Endothelial cell of umbilical vein (primary cell): Measurements from ENCODE around the gene MRC2. TPM values are rescaled to one million over a fixed set of nuclear protein-coding genes. Genes with fewer than 3 reads are reported as not detected.

Experiments used
- BruUV-seq: library from RNA; stranded (reverse); fragments of 400-500 nt; replicated peaks from 2 replicates; lab custom pipeline; 2021; lab: Mats Ljungman, UMichigan
- CTCF ChIA-PET: fragments of 300-600, 350-600 bp; sonication (Branson Sonifier 250); formaldehyde crosslinking; loops from one replicate; lab custom pipeline; 2021; ENCODE audit warnings: antibody characterized with exemption, inconsistent platforms; lab: Charles Lee
- POLR2A ChIA-PET: fragments of 300-600, 350-600 bp; sonication (Branson Sonifier 250); formaldehyde crosslinking; loops from one replicate; lab custom pipeline; 2021; ENCODE audit warnings: antibody characterized with exemption, inconsistent platforms; lab: Charles Lee
- DNase-seq: peaks from one replicate; pipeline ENCODE4 v3.0.0-alpha.2; 2011; ENCODE audit warnings: low read depth, low spot score
- FAIRE-seq: peaks from 2 replicates; lab custom pipeline; 2011; peaks lifted over from hg19 to GRCh38; lab: Jason Lieb, UNC
- H2AFZ ChIP-seq: 2 replicates; pipeline ENCODE4 v1.6.0; 2012; ENCODE audit warnings: low read depth, low read length, control low read depth, inconsistent platforms
- H3K27ac ChIP-seq: 2 replicates; pipeline ENCODE4 v1.5.1; 2011; ENCODE audit warnings: low read depth, mild to moderate bottlenecking, control low read depth, low read length, moderate library complexity; ENCODE audit not compliant: insufficient read depth
- H3K27me3 ChIP-seq, 2 experiments: 2 replicates each; pipeline versions ENCODE4 v1.6.0 to v1.6.1; 2011; ENCODE audit warnings: low read length in 2 of 2, mixed read lengths in 1 of 2; ENCODE audit not compliant: control insufficient read depth in 2 of 2, insufficient read depth in 2 of 2
- H3K36me3 ChIP-seq, 2 experiments: 2 replicates in 1 of 2; 3 replicates in 1 of 2; pipeline ENCODE4 v1.5.1; 2011; ENCODE audit warnings: low read length in 2 of 2, mild to moderate bottlenecking in 1 of 2, moderate library complexity in 1 of 2; ENCODE audit not compliant: control insufficient read depth in 2 of 2, insufficient read depth in 2 of 2; ENCODE audit errors: extremely low read depth in 1 of 2
- H3K4me1 ChIP-seq: 3 replicates; pipeline ENCODE4 v1.5.1; 2011; ENCODE audit warnings: mild to moderate bottlenecking, low read length; ENCODE audit not compliant: control insufficient read depth, insufficient read depth; ENCODE audit errors: extremely low read depth
- H3K4me2 ChIP-seq: 2 replicates; pipeline ENCODE4 v1.6.1; 2011; ENCODE audit warnings: low read length, control low read depth, mixed read lengths; ENCODE audit not compliant: insufficient read depth
- H3K4me3 ChIP-seq, 3 experiments: fragments of 200-600 bp in 1 of 3; sonication (generic), shearing (Covaris generic) in 1 of 3; replicated peaks in 1 of 3; 2 replicates each; pipeline ENCODE4 v1.5.1; 2011 to 2016; ENCODE audit warnings: control low read depth in 3 of 3, low read length in 3 of 3, mild to moderate bottlenecking in 2 of 3, inconsistent platforms in 1 of 3, low read depth in 1 of 3, moderate library complexity in 1 of 3; ENCODE audit not compliant: insufficient read depth in 1 of 3
- H3K79me2 ChIP-seq: 2 replicates; pipeline ENCODE4 v1.6.0; 2012; ENCODE audit warnings: low read length, inconsistent platforms; ENCODE audit not compliant: control insufficient read depth, insufficient read depth
- H3K9ac ChIP-seq: replicated peaks from 2 replicates; pipeline ENCODE3; 2011; ENCODE audit warnings: low read length, control low read depth; ENCODE audit not compliant: insufficient read depth; ENCODE audit errors: extremely low read depth
- H3K9me1 ChIP-seq: replicated peaks from 3 replicates; pipeline ENCODE4 v1.6.0; 2011; ENCODE audit warnings: mild to moderate bottlenecking, low read length; ENCODE audit not compliant: control insufficient read depth, insufficient read depth; ENCODE audit errors: extremely low read depth
- H3K9me3 ChIP-seq: replicated peaks from 2 replicates; pipeline ENCODE4 v1.5.1; 2012; ENCODE audit warnings: low read length, inconsistent platforms; ENCODE audit not compliant: control insufficient read depth, insufficient read depth
- H4K20me1 ChIP-seq: replicated peaks from 2 replicates; pipeline ENCODE3; 2011; ENCODE audit warnings: mild to moderate bottlenecking, low read length; ENCODE audit not compliant: control insufficient read depth, insufficient read depth; ENCODE audit errors: extremely low read depth
- EZH2 ChIP-seq: IDR thresholded peaks from 2 replicates; pipeline ENCODE4 v1.6.1; 2012; ENCODE audit warnings: borderline replicate concordance, low read depth, mild to moderate bottlenecking, moderate library complexity, low read length, inconsistent platforms; ENCODE audit not compliant: severe bottlenecking
- FOS ChIP-seq: IDR thresholded peaks from 2 replicates; pipeline ENCODE4 v1.6.1; 2011; ENCODE audit warnings: mild to moderate bottlenecking, low read length, moderate library complexity, borderline replicate concordance; ENCODE audit not compliant: insufficient read depth
- GATA2 ChIP-seq: IDR thresholded peaks from 2 replicates; pipeline ENCODE4 v1.7.0; 2011; ENCODE audit warnings: low read depth, mild to moderate bottlenecking, moderate library complexity, mixed read lengths, low read length; ENCODE audit not compliant: insufficient read length, insufficient read depth
- JUN ChIP-seq: IDR thresholded peaks from 2 replicates; pipeline ENCODE4 v1.6.1; 2011; ENCODE audit warnings: borderline replicate concordance, low read depth; ENCODE audit not compliant: insufficient read length, insufficient read depth
- MYC ChIP-seq: IDR thresholded peaks from one replicate; pipeline ENCODE4 v1.6.1; 2011; ENCODE audit warnings: mild to moderate bottlenecking, low read depth, low read length
- POLR2A ChIP-seq: IDR thresholded peaks from 2 replicates; pipeline ENCODE4 v1.6.1; 2012; ENCODE audit warnings: low read depth, mild to moderate bottlenecking, control low read depth, low read length
- POLR2AphosphoS5 ChIP-seq: IDR thresholded peaks from 2 replicates; pipeline ENCODE4 v1.6.1; 2012; ENCODE audit warnings: low read depth, mild to moderate bottlenecking, control low read depth, low read length, moderate library complexity; ENCODE audit not compliant: insufficient read depth
- dilution Hi-C: fragments of 300-500 bp; cut with MboI; formaldehyde crosslinking; loops from one replicate; pipeline ENCODE4 v1.15.0; 2019; ENCODE audit warnings: low sequenced_read_pairs; ENCODE audit not compliant: extremely low pct_ligation_motif_present
- intact Hi-C: fragments of 100-400 bp; cut with micrococcal nuclease; formaldehyde crosslinking; loops from one replicate; pipeline ENCODE4 v1.10.0; 2022
- polyA plus RNA-seq, 4 experiments: library from polyadenylated mRNA; depleted of rRNA in 3 of 4; stranded (reverse) in 3 of 4; unstranded in 1 of 4; fragments of >200 nt; gene quantifications; 2 replicates each; pipeline versions ENCODE4 v1.2.1 to v1.2.3, GENCODE V29; 2011 to 2012; ENCODE audit warnings: missing spikeins in 1 of 4
- total RNA-seq: library from RNA; stranded (reverse); gene quantifications from 2 replicates; pipeline ENCODE4 v1.2.3, GENCODE V29; 2021
- TF ChIP-seq, protein P1 (sequence below): IDR thresholded peaks from 2 replicates; pipeline ENCODE4 v1.6.1; 2011; ENCODE audit not compliant: insufficient read depth, insufficient read length
- TF ChIP-seq, protein P2 (sequence below), 2 donors: IDR thresholded peaks; 1 replicate in 1 of 2; 2 replicates in 1 of 2; pipeline ENCODE4 v1.5.1; 2011; ENCODE audit warnings: low read length in 2 of 2, mild to moderate bottlenecking in 2 of 2, moderate library complexity in 2 of 2, control low read depth in 1 of 2, inconsistent platforms in 1 of 2, low read depth in 1 of 2; ENCODE audit not compliant: insufficient read depth in 1 of 2; ENCODE audit errors: extremely low read depth in 1 of 2

Gene MRC2
- total and polyA plus RNA-seq, 2 donors (not counting 3 experiments of a cell fraction or from before 2014, with no cell fraction given): 30.6 to 52.7 TPM

DNA sequence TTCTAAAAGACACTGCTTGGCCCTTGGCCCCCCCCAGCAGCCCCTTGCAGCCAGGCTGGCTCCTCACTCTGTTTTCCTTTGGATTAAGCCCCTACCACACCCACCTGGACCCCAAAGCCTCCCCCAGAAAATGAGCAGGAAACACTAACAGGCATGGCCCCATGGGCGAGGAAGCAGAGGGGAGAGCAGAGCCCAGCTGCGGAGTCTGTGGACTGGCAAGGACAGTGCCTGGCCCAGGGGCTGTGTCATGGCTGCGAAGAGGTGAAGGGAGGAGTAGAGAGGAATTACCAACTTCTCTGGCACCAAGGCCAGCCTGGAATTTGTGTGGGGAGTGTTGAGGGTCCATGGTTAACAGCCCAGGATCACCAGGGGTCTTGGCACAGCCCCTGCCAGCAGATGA is 47.4 kb downstream of the MRC2 start:
- H3K4me3 ChIP-seq: no peak overlapping the region
- no TSS peak for BruUV-seq
- H2AFZ ChIP-seq: no peak overlapping the region
- no peaks in the 10 kb centered on the region for H3K27me3 ChIP-seq
- H3K79me2 ChIP-seq: no peaks in the 10 kb centered on the region
- no peak overlapping the region for H3K27ac ChIP-seq
- no peak for TF ChIP-seq POLR2AphosphoS5
- TF ChIP-seq EZH2: no peak
- no peak for TF ChIP-seq GATA2
- TF ChIP-seq, protein P1, sequence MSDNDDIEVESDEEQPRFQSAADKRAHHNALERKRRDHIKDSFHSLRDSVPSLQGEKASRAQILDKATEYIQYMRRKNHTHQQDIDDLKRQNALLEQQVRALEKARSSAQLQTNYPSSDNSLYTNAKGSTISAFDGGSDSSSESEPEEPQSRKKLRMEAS: no peak
- no peak for TF ChIP-seq MYC
- no peak for TF ChIP-seq FOS
- TF ChIP-seq, protein P2, sequence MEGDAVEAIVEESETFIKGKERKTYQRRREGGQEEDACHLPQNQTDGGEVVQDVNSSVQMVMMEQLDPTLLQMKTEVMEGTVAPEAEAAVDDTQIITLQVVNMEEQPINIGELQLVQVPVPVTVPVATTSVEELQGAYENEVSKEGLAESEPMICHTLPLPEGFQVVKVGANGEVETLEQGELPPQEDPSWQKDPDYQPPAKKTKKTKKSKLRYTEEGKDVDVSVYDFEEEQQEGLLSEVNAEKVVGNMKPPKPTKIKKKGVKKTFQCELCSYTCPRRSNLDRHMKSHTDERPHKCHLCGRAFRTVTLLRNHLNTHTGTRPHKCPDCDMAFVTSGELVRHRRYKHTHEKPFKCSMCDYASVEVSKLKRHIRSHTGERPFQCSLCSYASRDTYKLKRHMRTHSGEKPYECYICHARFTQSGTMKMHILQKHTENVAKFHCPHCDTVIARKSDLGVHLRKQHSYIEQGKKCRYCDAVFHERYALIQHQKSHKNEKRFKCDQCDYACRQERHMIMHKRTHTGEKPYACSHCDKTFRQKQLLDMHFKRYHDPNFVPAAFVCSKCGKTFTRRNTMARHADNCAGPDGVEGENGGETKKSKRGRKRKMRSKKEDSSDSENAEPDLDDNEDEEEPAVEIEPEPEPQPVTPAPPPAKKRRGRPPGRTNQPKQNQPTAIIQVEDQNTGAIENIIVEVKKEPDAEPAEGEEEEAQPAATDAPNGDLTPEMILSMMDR (IDR thresholded peaks at IDR 0.05; ENCODE audit: extremely low read depth in 1 of 2, insufficient read depth in 1 of 2, low read depth in 1 of 2, low read length in 2 of 2): no peak
- TF ChIP-seq POLR2A: no peak
- no peak for TF ChIP-seq JUN
- POLR2A ChIA-PET: no interaction called here
- dilution Hi-C loops (no loop called here), intact Hi-C loops (loop anchor here (5.0 kb wide), 1 partner anchor 48 kb away; the partner anchor contains the start of gene MRC2)
- no peak for DNase-seq
- H3K4me1 ChIP-seq: no peaks in the 10 kb centered on the region
- FAIRE-seq: no peak
- no peak overlapping the region for H3K4me2 ChIP-seq
- H3K36me3 ChIP-seq: peaks cover 0 to 3% of the 10 kb centered on the region in 2 experiments
- H3K9me3 ChIP-seq: no peaks in the 10 kb centered on the region
- H4K20me1 ChIP-seq: no peaks in the 10 kb centered on the region
- CTCF ChIA-PET: interaction anchor here (3.5 to 6.1 kb wide), 3 partner anchors 122 to 732 kb away, joined by 25 to 69 read pairs (median 46); partner anchors contain the start of gene TANC2
- no peak overlapping the region for H3K9ac ChIP-seq
- H3K9me1 ChIP-seq: no peaks in the 10 kb centered on the region
